Measurements from ENCODE around the gene CCT3. TPM values are rescaled to one million over a fixed set of nuclear protein-coding genes. Genes with fewer than 3 reads are reported as not detected.
A peak's percentile ranks its signal among the peaks of the same experiment; 100 is the strongest.

CCT3 gene
- total RNA-seq, 2 experiments from 2014 or later = 385 to 387 TPM

DNA sequence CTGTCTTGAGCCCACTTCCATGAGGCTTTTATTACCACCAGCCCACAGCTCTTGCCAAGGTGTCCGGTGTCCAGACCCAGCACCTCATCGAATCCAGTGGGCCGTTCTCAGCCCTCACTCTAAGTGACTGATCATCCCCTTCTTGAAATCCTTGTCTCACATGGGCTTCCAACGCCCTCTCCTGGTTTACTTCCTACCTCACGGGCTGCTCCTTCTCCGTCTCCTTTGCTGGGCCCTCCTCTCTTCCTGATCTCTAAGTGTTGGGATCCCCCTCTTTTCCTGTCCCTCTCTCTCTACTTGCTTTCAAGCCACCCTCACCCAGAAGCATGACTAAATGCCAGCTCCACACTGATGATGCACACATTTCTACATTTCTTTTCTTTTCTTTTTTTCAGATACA is 21.9 kb upstream of the CCT3 start:
- no peak overlapping the region for H3K4me3 ChIP-seq (ENCODE audit: low read depth, low read length, poor library complexity, severe bottlenecking)
- no peak overlapping the region for H3K4me2 ChIP-seq (ENCODE audit: low read length)
- H3K36me3 ChIP-seq (ENCODE audit: insufficient read depth, low read length) = no peaks in the 10 kb centered on the region
- no peaks in the 10 kb centered on the region for H3K4me1 ChIP-seq (ENCODE audit: insufficient read depth, low read length, poor library complexity, severe bottlenecking)
- no peak for DNase-seq (ENCODE audit: low spot score)
- H3K27ac ChIP-seq (ENCODE audit: low read depth, low read length, poor library complexity, severe bottlenecking) = no peak overlapping the region
- intact Hi-C loops (cut with micrococcal nuclease; ENCODE audit: unreplicated experiment) = no loop called here
- H3K79me2 ChIP-seq (ENCODE audit: insufficient read depth, low read depth, low read length) = no peaks in the 10 kb centered on the region
- no TSS peak for BruUV-seq (replicated peaks)
- H3K9me3 ChIP-seq (ENCODE audit: low read length) = no peaks in the 10 kb centered on the region
- H4K20me1 ChIP-seq (ENCODE audit: insufficient read depth, low read length) = no peaks in the 10 kb centered on the region
- ChIA-PET CTCF (ENCODE audit: unreplicated experiment) (no interaction called here), POLR2A (no interaction called here)
- no peaks in the 10 kb centered on the region for H3K9me2 ChIP-seq (ENCODE audit: insufficient read depth, low read length)
- TF ChIP-seq EZH2phosphoT487 (IDR thresholded peaks at IDR 0.05; ENCODE audit: borderline replicate concordance, low read depth, low read length) = no peak
- TF ChIP-seq, protein P1, sequence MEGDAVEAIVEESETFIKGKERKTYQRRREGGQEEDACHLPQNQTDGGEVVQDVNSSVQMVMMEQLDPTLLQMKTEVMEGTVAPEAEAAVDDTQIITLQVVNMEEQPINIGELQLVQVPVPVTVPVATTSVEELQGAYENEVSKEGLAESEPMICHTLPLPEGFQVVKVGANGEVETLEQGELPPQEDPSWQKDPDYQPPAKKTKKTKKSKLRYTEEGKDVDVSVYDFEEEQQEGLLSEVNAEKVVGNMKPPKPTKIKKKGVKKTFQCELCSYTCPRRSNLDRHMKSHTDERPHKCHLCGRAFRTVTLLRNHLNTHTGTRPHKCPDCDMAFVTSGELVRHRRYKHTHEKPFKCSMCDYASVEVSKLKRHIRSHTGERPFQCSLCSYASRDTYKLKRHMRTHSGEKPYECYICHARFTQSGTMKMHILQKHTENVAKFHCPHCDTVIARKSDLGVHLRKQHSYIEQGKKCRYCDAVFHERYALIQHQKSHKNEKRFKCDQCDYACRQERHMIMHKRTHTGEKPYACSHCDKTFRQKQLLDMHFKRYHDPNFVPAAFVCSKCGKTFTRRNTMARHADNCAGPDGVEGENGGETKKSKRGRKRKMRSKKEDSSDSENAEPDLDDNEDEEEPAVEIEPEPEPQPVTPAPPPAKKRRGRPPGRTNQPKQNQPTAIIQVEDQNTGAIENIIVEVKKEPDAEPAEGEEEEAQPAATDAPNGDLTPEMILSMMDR (conservative IDR thresholded peaks at IDR 0.05; ENCODE audit: low read length) = 0 out of 2 replicates have a peak, but pooled peaks have one; percentile 23
- no peak overlapping the region for H2AFZ ChIP-seq (ENCODE audit: low read length)

GRCh38 chr1:156359249-156359648 is 21.2 kb upstream of the CCT3 start:
- Histone ChIP-seq H3K79me2 (ENCODE audit: insufficient read depth, low read depth, low read length) (no peaks in the 10 kb centered on the region), H3K4me1 (ENCODE audit: insufficient read depth, low read length, poor library complexity, severe bottlenecking) (no peaks in the 10 kb centered on the region), H3K4me2 (ENCODE audit: low read length) (no peak overlapping the region), H4K20me1 (ENCODE audit: insufficient read depth, low read length) (no peaks in the 10 kb centered on the region), H3K27ac (ENCODE audit: low read depth, low read length, poor library complexity, severe bottlenecking) (no peak overlapping the region), H3K36me3 (ENCODE audit: insufficient read depth, low read length) (no peaks in the 10 kb centered on the region), H3K4me3 (ENCODE audit: low read depth, low read length, poor library complexity, severe bottlenecking) (no peak overlapping the region), H2AFZ (ENCODE audit: low read length) (no peak overlapping the region), H3K9me2 (ENCODE audit: insufficient read depth, low read length) (no peaks in the 10 kb centered on the region), H3K9me3 (ENCODE audit: low read length) (no peaks in the 10 kb centered on the region)
- CTCF ChIA-PET (ENCODE audit: unreplicated experiment) = interaction anchor here (0.9 to 1.4 kb wide), 2 partner anchors 26 to 41 kb away, joined by 3 read pairs; no protein-coding TSS in a partner anchor
- intact Hi-C loops (cut with micrococcal nuclease; ENCODE audit: unreplicated experiment) = no loop called here
- POLR2A ChIA-PET = no interaction called here
- TF ChIP-seq, protein P1 (conservative IDR thresholded peaks at IDR 0.05; ENCODE audit: low read length) = no peak
- no peak for TF ChIP-seq EZH2phosphoT487 (IDR thresholded peaks at IDR 0.05; ENCODE audit: borderline replicate concordance, low read depth, low read length)
- no peak for DNase-seq (ENCODE audit: low spot score)
- BruUV-seq (replicated peaks) = no TSS peak

GRCh38 chr1:156358641-156359040 is 20.5 kb upstream of the CCT3 start:
- TF ChIP-seq EZH2phosphoT487 (IDR thresholded peaks at IDR 0.05; ENCODE audit: borderline replicate concordance, low read depth, low read length) = no peak
- TF ChIP-seq, protein P1 (conservative IDR thresholded peaks at IDR 0.05; ENCODE audit: low read length) = no peak
- Histone ChIP-seq H3K4me3 (ENCODE audit: low read depth, low read length, poor library complexity, severe bottlenecking) (no peak overlapping the region), H3K9me2 (ENCODE audit: insufficient read depth, low read length) (no peaks in the 10 kb centered on the region), H3K27ac (ENCODE audit: low read depth, low read length, poor library complexity, severe bottlenecking) (no peak overlapping the region), H3K9me3 (ENCODE audit: low read length) (no peaks in the 10 kb centered on the region), H3K4me2 (ENCODE audit: low read length) (no peak overlapping the region), H3K36me3 (ENCODE audit: insufficient read depth, low read length) (no peaks in the 10 kb centered on the region), H2AFZ (ENCODE audit: low read length) (no peak overlapping the region), H4K20me1 (ENCODE audit: insufficient read depth, low read length) (no peaks in the 10 kb centered on the region), H3K4me1 (ENCODE audit: insufficient read depth, low read length, poor library complexity, severe bottlenecking) (no peaks in the 10 kb centered on the region), H3K79me2 (ENCODE audit: insufficient read depth, low read depth, low read length) (no peaks in the 10 kb centered on the region)
- no TSS peak for BruUV-seq (replicated peaks)
- no peak for DNase-seq (ENCODE audit: low spot score)
- intact Hi-C loops (cut with micrococcal nuclease; ENCODE audit: unreplicated experiment) = no loop called here
- ChIA-PET POLR2A (no interaction called here), CTCF (ENCODE audit: unreplicated experiment) (interaction anchor here (1.4 kb wide), 1 partner anchor 27 kb away, joined by 3 read pairs; no protein-coding TSS in a partner anchor)
